NCI-H1105 (cell line): ENCODE measurements around the gene VWA7.

ENCODE experiments used
- DNase-seq: peaks from one replicate; lab custom pipeline; 2025; lab: John Stamatoyannopoulos, UW

Gene VWA7

DNA sequence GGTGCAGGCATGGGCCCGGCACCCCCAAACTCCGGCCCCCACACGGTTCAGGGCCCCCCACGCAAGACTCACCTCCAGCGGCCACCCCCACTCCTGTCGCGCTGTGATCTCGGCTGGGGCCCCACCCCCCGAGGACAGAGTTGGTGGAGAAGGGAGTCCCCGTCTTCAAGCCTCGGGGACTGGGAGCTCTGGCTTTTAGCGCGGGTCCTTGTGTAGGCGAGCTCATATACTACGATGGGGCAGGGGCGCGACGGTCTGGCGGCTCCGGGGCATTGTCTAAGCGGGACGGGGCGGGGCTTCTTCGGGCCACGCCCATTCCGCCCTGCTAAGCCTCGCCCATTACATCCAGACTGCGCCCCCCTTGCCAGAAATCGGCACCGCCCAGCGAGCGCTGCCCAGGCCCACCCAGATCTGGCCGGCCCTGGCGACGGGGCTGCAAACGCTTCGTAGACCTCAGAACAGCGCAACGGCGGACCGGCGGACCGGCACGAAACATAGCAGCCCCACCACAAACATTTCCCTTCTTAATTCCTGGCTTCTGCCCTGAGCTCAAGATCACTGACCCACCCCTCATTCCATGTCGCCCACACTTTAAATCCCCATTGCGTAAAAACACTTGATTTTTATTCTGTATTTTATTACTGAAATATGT is 47.0 kb downstream of the VWA7 start:
- DNase-seq = peak; percentile 81

DNA sequence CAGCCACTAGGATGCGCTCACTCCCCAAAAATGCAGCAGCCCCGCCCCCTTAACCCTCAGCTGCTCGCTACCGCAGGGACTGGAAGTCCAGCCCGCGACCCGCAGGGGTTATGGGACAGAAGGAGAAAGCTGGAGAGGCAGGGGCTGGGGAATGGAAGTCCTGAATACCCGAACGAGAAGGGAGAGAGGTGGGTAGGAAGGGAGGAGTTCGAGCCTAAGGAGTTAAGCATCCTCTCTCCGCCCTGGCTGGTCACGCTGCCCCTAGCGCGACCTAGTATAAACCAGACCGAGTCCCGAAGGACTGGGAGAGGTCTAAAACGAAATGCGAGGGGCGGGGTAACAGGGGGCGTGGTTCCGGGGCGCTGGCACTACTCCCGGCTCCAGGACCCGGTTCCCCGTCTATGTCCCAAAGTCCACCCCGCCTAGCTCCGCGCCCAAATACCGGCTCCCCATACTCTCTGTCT is 47.6 kb downstream of the VWA7 start:
- DNase-seq = peak; percentile 85

DNA sequence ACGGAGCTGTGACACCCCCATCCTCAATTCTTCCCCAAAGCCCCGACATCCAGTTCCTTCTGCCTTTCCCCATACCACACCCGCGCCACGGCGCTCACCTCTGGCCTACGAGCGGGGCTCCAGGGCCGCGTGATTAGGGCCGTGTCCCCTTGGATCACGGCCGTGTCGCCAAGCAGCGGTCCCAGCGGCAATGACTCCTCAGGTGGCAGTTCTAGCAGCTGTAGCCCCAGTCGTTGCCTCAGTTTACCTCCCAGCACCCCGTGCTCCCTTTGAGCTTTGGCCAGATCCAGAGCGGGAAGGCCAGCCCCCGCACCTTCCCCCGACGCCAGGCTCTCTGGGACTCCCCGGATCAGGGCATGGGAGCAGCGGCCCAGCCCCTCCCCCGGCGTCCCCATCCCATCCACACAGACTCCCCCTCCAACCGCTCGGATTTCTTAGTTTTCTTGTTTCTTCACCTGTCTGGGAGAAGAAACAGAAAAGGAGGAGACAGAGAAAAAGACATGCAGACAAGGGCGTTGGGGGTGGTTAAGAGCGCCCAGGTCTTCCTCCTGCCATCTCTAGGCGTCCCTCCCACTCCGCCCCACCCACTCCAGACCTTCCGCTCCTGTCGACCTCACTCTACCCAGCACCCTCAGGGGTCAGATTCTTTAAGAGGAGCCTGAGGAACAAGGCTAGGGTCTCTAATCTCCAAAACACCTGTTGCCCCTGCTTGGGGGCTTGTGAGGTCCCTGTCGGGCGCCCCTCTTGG is 48.2 kb downstream of the VWA7 start, which contains the start of gene DDAH2:
DDAH2 (minus strand) TSS at position 533 of the 748 bp plus-strand sequence; CDS start at position 395, 138 bp downstream.
- no peak for DNase-seq

DNA sequence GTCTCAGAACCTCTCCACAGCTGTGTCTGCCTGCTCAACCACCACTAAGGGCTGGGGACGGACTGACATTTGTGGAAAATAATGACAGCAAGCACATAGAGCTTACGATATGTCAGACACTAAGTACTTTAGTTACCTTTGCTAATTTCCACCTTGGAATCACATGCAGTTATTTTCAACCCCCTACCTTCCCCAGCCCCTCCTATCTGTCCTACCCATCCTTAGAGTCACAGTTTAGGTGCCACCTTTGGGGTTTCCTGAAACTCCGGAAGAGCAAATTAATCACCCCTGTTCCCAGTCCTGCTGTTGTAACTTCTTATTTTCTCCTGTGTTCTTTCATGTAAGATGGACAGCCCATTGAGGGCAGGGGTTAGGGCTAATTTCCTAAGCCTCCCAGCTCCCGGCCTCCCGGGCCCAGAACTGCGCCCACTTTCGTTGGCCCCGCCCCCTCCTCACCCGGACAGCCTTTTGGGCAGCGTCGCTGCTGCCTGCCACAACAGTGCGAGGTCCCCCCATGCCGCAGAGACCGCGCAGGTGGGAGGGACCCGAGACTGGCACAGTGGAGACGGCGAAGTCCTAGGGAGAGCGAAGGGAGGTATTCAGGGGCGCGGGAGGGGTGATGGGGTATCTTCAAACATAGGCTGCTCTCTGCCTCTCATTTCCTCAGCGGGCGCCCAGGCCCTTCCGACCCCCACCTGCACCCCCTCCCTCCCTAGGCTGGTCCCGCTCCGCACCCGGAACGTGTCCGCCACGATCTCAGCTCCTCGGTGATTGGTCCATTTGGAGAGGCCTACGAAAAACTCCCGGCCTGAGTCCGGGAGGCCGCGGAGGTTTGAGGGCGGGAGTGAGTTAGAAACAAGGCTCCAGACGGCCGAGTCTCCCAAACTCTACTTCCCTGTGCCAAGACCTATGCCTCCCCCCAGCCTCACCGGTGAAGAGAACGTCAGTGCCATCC is 49.1 kb downstream of the VWA7 start:
- no peak for DNase-seq

DNA sequence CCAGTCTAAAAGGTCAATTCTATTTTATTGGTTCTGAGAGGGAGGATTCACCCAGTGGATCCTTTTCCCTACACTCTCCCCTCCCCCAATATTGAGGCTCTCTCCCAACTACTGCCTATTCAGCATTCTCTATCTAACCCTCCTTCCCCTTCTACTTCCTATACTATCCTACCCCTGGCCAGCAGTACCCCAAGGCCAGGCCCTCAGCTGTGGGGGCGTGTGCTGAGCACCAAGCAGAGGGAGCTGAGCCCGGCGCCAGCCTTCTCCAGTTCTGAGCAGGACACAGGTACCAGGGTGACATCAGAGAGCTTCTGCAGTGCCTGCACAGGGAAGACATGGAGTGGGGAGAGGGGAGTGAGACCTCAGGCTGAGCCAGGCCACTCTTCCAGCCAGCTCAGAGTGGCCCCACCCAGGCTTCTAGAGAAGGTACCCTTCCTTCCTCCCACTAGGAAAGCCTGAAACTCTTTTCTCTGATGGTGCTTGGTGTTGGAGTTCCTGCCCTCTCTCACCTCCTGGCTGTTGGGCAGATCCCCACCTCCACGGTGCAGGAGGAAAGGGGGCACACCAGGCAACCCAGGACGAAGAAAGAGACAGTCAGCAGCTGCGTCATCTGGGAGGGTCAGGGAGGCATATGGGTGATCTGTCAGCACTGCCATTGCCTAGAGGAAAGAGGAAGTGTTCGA is 50.0 kb downstream of the VWA7 start:
- no peak for DNase-seq

DNA sequence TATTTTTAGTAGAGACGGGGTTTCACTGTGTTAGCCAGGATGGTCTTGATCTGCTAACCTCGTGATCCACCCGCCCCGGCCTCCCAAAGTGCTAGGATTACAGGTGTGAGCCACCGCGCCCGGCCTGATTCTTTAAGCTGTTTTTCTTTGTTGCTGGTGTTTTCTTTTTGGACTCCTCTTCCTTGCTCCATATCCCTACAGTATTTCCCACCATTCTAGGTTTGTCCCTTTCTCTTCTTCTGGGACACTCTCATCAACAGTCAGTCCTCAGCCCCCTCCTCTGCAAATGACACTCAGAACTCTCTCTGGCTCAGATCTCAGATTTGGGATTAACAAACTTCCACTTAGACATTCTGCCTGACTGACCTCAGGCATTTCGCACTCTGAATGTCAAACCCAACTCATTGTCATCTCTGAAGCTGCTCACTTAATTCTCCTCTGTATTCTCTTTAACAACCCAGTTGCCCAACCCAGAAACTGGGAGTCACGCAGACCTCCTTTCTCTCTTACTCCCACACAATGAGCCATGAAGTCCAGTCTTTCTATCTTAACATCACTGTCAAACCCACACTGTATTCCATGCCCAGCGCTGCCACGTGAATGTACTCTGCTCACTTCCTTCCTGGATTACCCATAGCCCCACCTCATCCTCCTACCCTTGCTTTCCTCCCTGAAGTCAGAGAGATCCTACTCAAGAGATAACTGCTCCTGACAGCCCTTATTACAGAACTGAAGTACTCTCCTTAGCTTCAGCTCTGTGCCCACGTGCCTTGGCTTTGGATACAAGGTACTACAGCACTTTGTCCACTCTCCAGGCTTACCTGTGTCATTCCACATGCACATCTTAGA is 51.4 kb downstream of the VWA7 start:
- no peak for DNase-seq

DNA sequence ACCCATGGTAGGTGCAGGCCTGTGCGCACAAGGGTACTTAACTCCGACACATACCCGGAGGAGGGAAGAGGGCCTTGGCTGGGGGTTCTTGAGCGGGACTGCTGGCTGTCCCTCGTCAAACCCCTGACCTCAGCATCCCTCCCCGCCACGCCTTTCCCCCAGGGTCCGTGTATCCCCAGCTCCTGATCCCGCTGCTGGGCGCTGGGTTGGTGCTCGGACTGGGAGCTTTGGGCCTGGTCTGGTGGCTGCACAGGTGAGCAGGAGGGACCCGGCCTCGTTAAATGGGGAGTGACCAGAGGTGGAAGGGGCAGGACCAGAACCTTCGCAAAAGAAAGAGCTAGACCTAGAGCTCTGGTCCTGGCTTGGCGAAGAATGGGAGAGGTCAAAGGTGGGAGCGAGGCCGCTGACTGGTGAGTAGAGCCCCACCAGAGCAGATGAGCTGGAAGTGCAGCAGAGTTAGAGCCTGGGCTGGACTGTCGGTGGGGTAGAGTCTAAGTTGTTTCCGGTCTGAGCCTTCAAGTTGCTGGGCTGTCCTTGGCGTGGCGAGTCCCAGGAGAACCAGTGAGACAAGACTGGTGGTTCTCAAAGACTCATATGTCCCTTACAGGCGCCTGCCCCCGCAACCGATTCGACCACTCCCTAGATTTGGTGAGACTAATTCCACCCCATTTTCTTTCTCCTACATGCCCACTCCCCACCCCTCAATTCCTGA is 53.0 kb downstream of the VWA7 start:
- DNase-seq = no peak

DNA sequence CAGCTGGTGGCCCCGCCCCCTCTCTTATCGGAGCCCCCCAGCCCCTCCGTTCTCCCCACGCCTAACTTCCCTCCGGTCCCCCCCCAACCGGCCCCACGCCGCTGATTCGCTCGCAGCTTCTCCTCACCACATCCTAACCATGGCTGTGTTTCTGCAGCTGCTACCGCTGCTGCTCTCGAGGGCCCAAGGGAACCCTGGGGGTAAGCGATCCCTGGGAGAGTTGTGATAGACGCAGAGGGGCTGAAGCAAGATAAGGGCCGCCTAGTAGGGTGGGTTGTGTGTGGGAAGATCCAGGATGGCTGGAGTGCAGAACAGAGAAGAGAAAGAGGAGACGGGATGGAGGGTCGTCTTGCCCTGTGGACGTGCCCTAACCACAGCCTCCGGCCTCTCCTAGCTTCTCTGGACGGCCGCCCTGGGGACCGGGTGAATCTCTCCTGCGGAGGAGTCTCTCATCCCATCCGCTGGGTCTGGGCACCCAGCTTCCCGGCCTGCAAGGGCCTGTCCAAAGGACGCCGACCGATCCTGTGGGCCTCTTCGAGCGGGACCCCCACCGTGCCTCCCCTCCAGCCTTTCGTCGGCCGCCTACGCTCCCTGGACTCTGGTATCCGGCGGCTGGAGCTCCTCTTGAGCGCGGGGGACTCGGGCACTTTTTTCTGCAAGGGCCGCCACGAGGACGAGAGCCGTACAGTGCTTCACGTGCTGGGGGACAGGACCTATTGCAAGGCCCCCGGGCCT is 53.7 kb downstream of the VWA7 start, which contains the start of gene MPIG6B:
MPIG6B (plus strand) TSS at position 129 of the 735 bp plus-strand sequence; CDS start at position 140, 11 bp downstream.
- no peak for DNase-seq

DNA sequence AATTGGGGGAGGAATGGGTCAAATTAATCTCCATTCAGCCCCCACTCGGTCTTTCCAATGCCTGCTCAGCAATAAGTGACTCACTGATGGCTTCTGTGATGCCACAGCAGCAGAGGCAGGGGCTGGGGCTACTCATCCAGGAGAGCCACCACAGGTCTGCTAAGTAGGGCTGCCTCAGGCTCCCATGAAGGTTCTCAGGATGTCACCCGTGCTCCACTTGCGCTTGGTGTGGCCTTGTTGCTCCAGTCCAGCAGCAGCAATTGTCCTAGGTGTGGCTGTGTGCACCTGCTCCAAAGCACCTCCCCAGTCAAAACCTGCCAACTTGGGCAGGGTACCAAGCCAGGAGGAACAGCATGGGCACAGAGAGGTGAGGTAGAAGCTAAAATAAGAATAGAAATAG is 55.0 kb downstream of the VWA7 start:
- DNase-seq = no peak

DNA sequence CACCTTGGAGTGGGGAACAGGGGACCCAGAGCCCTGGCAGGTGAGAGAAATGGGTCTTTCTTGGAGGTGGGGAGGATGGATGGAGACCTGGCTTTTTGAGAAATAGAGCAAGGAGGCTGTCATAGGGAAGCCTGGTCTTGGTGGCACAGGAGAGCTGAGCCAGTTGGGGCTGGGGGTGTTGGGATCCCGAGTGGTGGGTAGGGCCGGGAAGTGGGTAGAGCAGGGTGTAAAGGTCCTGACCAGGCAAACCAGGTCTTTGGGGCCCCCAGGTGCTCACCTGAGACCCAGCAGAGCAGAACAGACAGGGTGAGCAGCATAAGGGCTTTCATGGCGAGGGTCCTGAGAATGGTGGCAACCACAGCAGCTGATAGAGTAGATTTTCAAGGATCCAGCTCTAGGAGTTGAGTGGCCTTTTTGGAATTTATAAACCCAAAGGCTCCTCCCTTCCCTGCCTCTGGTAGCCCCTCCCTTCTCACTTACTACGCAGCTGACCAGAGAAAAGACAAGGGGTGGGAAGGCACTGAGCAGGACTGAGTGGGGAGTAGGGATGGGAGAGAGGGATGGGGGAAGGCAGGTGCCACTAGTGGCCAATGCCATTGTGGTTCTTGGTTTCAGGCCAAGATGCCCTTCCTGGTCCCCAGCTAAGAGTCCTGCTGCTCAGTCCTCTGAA is 55.6 kb downstream of the VWA7 start, which contains the start of gene LY6G6C:
LY6G6C (minus strand) TSS at position 396 of the 670 bp plus-strand sequence; CDS start at position 329, 67 bp downstream.
- DNase-seq = no peak

DNA sequence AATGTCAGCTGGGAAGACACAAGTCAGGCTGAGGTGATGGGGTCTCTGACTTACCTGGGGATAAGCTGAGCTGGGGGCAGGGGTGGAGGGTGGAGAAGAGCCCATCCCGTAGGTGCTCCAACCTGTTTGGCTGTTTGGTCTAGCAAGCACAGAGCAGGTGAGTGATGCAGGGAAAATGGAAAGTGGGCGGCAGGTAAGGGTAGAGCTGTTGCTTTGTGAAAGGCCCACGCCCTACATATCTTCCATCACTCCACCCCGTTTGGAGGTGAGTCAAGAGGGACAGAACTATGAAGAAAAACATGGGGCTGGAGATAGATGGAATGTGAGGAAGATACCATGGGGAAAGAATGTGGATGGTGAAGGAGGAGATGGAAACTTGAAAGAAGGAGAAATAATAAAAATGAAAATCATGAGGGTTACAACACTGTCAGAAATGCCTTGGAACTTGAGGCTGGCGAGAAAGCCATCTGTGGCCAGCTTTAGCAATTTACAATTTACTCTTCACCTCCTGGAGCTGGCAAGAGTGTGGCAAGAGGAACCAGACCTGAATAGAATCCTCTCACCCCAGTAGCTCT is 56.8 kb downstream of the VWA7 start:
- DNase-seq = no peak

DNA sequence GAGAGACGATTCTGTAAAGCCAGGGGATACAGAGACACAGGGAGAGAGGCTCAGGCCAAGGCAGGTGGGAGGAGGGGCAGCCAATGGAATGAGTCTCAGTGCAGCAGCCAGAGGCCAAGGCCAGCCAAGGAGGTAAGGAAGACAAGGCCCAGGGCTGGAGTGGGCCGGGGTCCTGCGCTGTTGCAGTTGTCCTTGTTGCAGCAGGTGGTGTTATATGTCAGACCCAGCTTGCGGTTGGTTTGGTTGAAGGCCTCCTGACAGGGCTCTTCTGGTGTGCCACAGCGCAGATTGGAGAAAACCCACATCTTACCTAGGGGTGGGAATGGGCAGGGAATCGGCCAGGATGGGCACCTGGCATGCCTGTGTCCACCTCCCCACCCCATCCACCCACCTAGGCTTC is 58.1 kb downstream of the VWA7 start:
- DNase-seq = no peak

DNA sequence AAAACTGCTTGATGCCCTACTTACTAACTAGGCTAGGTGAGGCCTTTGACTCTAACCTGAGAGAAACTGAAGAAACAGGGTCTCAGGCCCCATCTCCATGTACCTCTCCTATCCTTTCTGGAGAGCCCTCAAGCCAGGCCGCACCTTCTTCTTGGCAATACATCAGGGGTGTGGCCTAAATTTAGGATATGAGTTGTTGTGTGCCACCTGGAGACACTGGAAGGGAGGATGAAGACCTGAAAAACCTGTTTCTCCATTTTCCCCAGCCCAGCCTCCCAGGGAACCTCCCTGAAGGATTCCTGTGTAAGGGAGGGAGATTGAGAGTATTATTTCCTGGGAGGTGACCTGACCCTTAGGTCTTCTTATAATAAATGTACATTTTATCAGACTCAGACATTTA is 58.9 kb downstream of the VWA7 start:
- peak; percentile 19 for DNase-seq

DNA sequence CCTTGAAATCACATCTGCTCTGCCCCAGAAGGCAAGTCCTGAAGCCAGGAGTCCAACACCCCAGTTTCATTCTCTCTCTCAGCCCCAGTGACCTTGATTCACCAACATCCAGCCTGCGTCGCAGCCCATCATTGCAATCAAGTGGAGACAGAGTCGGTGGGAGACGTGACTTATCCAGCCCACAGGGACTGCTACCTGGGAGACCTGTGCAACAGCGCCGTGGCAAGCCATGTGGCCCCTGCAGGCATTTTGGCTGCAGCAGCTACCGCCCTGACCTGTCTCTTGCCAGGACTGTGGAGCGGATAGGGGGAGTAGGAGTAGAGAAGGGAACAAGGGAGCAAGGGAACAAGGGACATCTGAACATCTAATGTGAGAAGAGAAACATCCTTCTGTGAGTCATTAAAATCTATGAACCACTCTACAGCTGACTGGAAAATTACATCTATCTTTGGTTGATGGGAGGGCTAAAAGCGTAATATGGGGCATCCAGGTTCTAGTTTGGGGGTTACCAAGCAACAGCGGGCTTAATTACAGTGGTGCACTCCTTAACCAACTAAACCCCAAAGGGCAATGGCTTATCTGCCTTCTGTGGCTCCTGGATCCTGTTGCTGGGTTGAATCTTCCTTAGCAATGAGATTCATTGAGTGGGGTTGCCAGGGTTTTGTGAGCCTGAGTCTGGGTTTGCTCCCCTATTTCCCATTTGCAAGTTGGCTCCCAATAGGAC is 59.5 kb downstream of the VWA7 start:
- no peak for DNase-seq
